ENCODE measurements around the gene NKRF.

The NKRF gene

DNA sequence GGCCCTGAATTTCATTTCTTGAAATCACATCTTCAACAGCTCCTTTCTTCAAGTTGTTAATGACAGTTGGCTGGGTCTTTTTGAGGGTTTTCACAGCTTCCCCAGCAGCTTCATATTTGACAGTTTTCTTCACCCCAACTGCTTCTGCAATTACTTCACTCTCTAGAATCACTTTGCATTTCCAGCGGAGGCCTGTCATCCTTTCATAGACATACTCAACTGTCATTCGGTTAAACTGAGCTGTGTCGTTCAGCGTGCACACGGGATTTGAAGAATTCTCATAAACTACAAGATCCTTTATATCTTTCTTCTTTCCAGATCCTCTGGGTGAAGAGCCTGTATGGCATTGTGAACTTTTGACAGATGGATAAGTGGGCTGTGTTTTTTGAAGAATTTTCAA, 16.4 kb downstream of the NKRF start:
- TF ChIP-seq, protein P1, sequence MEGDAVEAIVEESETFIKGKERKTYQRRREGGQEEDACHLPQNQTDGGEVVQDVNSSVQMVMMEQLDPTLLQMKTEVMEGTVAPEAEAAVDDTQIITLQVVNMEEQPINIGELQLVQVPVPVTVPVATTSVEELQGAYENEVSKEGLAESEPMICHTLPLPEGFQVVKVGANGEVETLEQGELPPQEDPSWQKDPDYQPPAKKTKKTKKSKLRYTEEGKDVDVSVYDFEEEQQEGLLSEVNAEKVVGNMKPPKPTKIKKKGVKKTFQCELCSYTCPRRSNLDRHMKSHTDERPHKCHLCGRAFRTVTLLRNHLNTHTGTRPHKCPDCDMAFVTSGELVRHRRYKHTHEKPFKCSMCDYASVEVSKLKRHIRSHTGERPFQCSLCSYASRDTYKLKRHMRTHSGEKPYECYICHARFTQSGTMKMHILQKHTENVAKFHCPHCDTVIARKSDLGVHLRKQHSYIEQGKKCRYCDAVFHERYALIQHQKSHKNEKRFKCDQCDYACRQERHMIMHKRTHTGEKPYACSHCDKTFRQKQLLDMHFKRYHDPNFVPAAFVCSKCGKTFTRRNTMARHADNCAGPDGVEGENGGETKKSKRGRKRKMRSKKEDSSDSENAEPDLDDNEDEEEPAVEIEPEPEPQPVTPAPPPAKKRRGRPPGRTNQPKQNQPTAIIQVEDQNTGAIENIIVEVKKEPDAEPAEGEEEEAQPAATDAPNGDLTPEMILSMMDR (IDR thresholded peaks at IDR 0.05; ENCODE audit: borderline replicate concordance, control extremely low read depth, extremely low read depth, insufficient read depth, missing control alignments): no peak
- no peak for DNase-seq (ENCODE audit: low spot score)
- in situ Hi-C loops (cut with MboI; ENCODE audit: low sequenced_read_pairs, unreplicated experiment): no loop called here

DNA sequence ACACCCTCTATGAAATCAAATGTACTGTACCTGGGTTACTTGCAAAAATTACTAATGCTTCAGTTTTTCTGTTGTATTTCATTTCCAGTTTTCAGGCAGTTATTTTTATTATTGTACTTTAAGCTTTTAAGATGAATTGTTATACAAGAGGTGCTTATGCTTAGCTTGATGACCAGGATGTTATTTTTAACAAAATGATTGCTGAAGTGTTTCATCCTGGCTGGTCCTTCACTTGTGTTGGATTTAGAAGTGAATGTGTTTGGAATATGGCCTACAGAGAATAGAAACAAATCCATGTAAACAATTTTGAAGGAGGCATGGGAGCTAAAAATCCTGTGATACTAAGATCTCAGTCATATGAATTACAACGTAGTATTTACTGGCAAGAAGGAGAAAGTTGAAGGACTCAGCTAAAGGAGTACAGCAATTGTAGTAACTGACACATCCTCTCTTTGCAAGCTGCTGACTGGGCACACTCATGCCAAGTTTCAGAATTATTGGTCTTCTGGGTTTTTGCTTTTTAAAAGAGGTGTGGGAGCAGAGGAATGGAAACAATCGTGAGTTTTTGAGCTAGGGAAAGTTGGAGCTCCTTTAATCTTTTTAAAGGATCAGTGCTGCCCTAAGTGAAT, 22.7 kb downstream of the NKRF start:
- TF ChIP-seq, protein P1 (IDR thresholded peaks at IDR 0.05; ENCODE audit: borderline replicate concordance, control extremely low read depth, extremely low read depth, insufficient read depth, missing control alignments): no peak
- in situ Hi-C loops (cut with MboI; ENCODE audit: low sequenced_read_pairs, unreplicated experiment): no loop called here
- no peak for DNase-seq (ENCODE audit: low spot score)

DNA sequence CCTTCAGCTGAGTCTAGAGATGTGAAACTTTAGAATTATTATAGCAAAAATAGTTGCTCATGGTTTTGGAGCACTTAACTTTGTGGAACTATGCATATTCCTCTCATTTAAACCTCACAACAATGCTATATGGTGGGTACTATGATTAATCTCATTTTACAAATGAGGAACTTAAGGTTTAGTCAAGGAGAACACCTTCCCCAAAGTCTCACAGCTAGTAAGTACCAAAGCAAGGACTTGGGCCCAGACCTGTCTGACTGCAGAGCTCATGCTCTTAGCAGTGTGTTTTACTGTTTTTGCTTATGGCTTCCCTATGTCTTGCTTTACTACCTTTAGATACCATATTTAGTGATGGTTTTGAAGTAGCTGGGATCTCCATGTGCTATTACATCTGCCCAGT, 26.8 kb downstream of the NKRF start:
- TF ChIP-seq, protein P1 (IDR thresholded peaks at IDR 0.05; ENCODE audit: borderline replicate concordance, control extremely low read depth, extremely low read depth, insufficient read depth, missing control alignments): no peak
- in situ Hi-C loops (cut with MboI; ENCODE audit: low sequenced_read_pairs, unreplicated experiment): no loop called here

DNA sequence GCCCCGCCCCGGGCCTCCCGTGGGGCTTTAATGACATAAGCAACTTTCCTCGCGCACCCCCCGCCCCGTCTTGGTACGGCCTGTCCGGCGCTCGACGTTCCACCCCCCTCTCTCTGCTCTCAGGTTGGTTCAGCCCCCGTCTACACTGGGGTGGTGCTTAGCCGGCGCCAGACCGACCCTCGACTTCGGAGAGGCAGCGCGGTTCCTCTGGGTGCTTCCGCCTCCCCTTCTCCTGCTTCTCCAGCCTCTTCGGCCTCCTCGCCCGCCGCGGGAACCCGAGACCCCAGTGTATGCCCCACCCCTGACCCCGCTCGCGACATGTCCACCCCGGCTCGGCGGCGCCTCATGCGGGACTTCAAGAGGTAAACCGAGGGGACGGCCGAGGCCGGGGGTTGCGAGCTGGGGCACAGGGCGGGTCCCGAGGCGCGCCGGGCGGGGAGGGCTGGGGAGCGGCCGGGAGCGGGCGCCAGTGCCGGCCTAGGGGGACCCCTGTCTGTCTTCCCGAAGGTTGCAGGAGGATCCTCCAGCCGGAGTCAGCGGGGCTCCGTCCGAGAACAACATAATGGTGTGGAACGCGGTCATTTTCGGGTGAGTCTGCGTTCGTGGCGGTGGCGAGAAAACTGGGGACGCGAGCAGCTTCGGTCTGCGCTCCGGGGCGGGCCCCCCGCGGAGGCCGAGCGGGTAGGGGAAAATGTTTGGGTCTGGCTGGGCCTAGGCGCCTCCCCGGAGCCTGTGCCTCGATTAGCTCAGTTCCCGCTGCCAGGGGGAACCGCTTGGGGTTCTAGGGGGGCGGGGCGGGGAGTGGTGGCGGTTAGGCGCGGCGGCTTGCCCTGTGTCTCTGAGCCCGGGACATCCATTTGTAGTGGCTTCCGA, 31.6 kb downstream of the NKRF start, which contains the start of gene UBE2A:
TSS of gene UBE2A (plus strand) at position 170 of the 873 bp plus-strand sequence. CDS start at position 319, 149 bp downstream.
- peak; percentile 92 for DNase-seq (ENCODE audit: low spot score)
- in situ Hi-C loops (cut with MboI; ENCODE audit: low sequenced_read_pairs, unreplicated experiment): no loop called here

More for the DNA sequence above, 26.8 kb downstream of the NKRF start:
- no peak for DNase-seq (ENCODE audit: low spot score)

DNA sequence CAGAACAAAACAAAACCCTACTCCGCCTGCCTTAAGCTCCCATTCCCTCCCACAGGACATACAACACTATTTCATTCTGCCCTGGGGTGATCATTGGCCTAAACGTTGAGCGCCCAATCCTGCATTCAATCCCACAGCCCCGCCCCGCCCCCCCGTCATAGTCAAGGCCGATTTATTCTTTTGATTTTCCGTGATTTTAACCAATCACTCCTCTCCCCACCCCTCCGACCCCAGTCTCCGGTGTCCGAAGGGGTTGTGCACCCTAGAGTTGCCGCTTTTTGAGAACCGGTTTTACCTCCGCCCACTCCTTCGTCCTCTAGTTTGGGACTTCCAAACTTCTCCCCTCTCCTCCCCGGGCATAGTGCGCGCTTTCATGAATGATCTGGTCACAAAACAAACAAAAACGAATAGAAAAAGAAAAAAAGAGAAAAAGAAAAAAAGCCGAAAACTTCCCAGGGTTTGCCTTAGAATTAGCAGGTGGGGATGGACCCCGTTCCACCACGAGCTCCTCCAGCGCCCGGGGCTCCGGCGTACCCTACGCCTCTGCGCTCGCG, 32.3 kb downstream of the NKRF start:
- TF ChIP-seq, protein P1 (IDR thresholded peaks at IDR 0.05; ENCODE audit: borderline replicate concordance, control extremely low read depth, extremely low read depth, insufficient read depth, missing control alignments): no peak
- in situ Hi-C loops (cut with MboI; ENCODE audit: low sequenced_read_pairs, unreplicated experiment): no loop called here
- peak; percentile 35 for DNase-seq (ENCODE audit: low spot score)

More for the DNA sequence above, 31.6 kb downstream of the NKRF start, which contains the start of gene UBE2A:
- TF ChIP-seq, protein P1 (IDR thresholded peaks at IDR 0.05; ENCODE audit: borderline replicate concordance, control extremely low read depth, extremely low read depth, insufficient read depth, missing control alignments): peak; percentile 44

DNA sequence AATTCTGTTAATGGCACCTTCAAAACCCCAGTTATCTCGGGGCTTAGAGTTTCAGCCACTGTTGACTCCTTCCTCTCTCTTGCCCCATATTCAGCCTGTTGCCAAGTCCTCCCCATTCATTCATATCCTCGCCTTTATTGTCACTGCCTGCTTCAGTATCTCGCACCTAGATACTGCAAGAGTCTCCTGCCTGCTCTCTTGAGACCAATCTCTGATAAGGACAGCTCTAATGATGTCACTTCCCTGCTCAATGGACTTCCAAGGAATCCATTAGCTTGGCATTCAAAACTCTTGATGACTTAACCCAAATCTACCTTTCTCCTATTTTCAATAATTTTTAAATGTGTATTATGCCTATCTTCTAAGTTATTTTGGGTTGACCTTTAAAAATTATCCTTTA, 33.0 kb downstream of the NKRF start:
- TF ChIP-seq, protein P1 (IDR thresholded peaks at IDR 0.05; ENCODE audit: borderline replicate concordance, control extremely low read depth, extremely low read depth, insufficient read depth, missing control alignments): no peak
- in situ Hi-C loops (cut with MboI; ENCODE audit: low sequenced_read_pairs, unreplicated experiment): no loop called here
- DNase-seq (ENCODE audit: low spot score): no peak
